NCI-H146 treated with DMSO at 0.1 percent for 48 hours (cell line): Measurements from ENCODE around the gene SERHL2.
"Not testable (repeated sequence)": the region's sequence is repeated elsewhere in the genome, so short reads cannot be mapped to it uniquely, and the experiment has no call there.

Experiments used
- DNase-seq: peaks from one replicate; lab custom pipeline; 2025; ENCODE audit not compliant: unreplicated experiment; lab: John Stamatoyannopoulos, UW

Gene SERHL2

GRCh38 chr22:42553475-42554361, at the start of gene SERHL2:
SERHL2 (plus strand) TSS chr22:42553956; CDS start chr22:42554021, 65 bp downstream.
- peak; percentile 33 for DNase-seq

GRCh38 chr22:42508327-42508974, 45.3 kb upstream of the SERHL2 start:
- not testable (repeated sequence) for DNase-seq

- not testable (repeated sequence) for DNase-seq
These were observed 44.8 kb upstream of the SERHL2 start for GRCh38 chr22:42508975-42509364.

GRCh38 chr22:42509548-42509947, 44.2 kb upstream of the SERHL2 start:
- DNase-seq = no peak

GRCh38 chr22:42511401-42511891, 42.3 kb upstream of the SERHL2 start:
- no peak for DNase-seq

- not testable (repeated sequence) for DNase-seq
These were observed 41.3 kb upstream of the SERHL2 start for GRCh38 chr22:42512273-42512990.

GRCh38 chr22:42514331-42514730, 39.4 kb upstream of the SERHL2 start:
- DNase-seq = not testable (repeated sequence)

- DNase-seq = not testable (repeated sequence)
These were observed 38.5 kb upstream of the SERHL2 start for GRCh38 chr22:42515304-42515703.

GRCh38 chr22:42515896-42516295, 37.9 kb upstream of the SERHL2 start:
- no peak for DNase-seq

GRCh38 chr22:42517103-42517502, 36.7 kb upstream of the SERHL2 start:
- DNase-seq = not testable (repeated sequence)

- not testable (repeated sequence) for DNase-seq
These were observed 34.9 kb upstream of the SERHL2 start for GRCh38 chr22:42518638-42519524.

- no peak for DNase-seq
These were observed 34.0 kb upstream of the SERHL2 start, which contains the start of gene RRP7A for GRCh38 chr22:42519525-42520401. RRP7A (minus strand) TSS chr22:42519796; CDS start chr22:42519786, 10 bp downstream.

- DNase-seq = no peak
These were observed 32.6 kb upstream of the SERHL2 start for GRCh38 chr22:42521228-42521546.

- no peak for DNase-seq
These were observed 31.2 kb upstream of the SERHL2 start for GRCh38 chr22:42522546-42522945.

GRCh38 chr22:42528591-42529307, 25.0 kb upstream of the SERHL2 start:
- DNase-seq = no peak

- not testable (repeated sequence) for DNase-seq
These were observed 24.3 kb upstream of the SERHL2 start for GRCh38 chr22:42529435-42529834.

GRCh38 chr22:42531401-42532084, 22.2 kb upstream of the SERHL2 start:
- DNase-seq = not testable (repeated sequence)

GRCh38 chr22:42533638-42533977, 20.1 kb upstream of the SERHL2 start:
- no peak for DNase-seq
